ENCODE data around the gene GPR15. TPM values are rescaled to one million over a fixed set of nuclear protein-coding genes. Genes with fewer than 3 reads are reported as not detected.

The GPR15 gene
- total RNA-seq, 2 donors from 2014 or later = not detected

DNA sequence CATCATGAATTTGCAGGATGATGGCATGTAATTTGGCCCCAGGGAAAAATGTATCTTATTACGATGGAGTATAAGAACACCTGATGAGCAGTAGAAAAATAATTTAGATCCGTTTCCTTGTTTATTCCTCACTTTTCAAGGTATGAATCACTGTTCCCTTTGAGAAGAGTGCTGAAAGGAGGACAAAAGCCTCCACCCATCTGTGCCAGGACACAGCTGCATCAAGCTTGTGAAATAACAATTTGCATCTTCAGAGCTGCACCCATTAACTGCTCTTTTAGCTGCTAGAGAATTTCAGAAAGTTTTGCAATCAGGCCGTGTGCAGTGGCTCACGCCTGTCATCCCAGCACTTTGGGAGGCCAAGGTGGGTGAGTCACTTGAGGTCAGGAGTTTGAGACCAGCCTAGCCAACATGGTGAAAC lies 18.7 kb upstream of the GPR15 start:
- no peak for DNase-seq (ENCODE audit: low spot score)
- Histone ChIP-seq H3K36me3 (no peaks in the 10 kb centered on the region), H3K4me3 (no peak overlapping the region), H3K27ac (no peak overlapping the region), H3K4me1 (replicated peaks) (no peaks in the 10 kb centered on the region), H3K9me3 (no peaks in the 10 kb centered on the region), H3K27me3 (replicated peaks; ENCODE audit: insufficient read depth) (no peaks in the 10 kb centered on the region)
- intact Hi-C loops (cut with DNase I) = no loop called here
- 62% methylated on average over 4 of the region's 4 CpGs for WGBS
- TF ChIP-seq POLR2AphosphoS5 (IDR thresholded peaks at IDR 0.05) (no peak), POLR2A (IDR thresholded peaks at IDR 0.05) (no peak)
- TF ChIP-seq, protein P1, sequence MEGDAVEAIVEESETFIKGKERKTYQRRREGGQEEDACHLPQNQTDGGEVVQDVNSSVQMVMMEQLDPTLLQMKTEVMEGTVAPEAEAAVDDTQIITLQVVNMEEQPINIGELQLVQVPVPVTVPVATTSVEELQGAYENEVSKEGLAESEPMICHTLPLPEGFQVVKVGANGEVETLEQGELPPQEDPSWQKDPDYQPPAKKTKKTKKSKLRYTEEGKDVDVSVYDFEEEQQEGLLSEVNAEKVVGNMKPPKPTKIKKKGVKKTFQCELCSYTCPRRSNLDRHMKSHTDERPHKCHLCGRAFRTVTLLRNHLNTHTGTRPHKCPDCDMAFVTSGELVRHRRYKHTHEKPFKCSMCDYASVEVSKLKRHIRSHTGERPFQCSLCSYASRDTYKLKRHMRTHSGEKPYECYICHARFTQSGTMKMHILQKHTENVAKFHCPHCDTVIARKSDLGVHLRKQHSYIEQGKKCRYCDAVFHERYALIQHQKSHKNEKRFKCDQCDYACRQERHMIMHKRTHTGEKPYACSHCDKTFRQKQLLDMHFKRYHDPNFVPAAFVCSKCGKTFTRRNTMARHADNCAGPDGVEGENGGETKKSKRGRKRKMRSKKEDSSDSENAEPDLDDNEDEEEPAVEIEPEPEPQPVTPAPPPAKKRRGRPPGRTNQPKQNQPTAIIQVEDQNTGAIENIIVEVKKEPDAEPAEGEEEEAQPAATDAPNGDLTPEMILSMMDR (IDR thresholded peaks at IDR 0.05) = no peak

DNA sequence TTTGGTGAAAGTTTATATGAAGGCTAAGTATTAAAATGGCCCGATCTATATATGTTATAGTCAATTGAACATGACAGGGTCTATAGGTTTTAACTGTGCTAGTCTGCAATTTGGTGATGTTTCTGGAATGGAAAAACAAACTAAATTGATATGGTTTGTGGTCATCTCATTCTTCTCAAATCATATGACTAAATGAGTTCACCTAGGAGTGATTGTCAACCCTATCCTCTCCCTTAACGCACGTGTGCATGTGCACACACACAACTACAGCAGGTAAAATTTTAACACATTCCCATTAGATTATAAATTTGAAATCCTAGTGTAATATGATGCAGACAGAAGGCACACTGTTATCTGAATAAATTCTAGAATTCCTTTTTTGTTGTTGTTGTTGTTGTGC lies 18.0 kb upstream of the GPR15 start:
- Histone ChIP-seq H3K4me1 (replicated peaks) (no peaks in the 10 kb centered on the region), H3K9me3 (no peaks in the 10 kb centered on the region), H3K4me3 (no peak overlapping the region), H3K27me3 (replicated peaks; ENCODE audit: insufficient read depth) (no peaks in the 10 kb centered on the region), H3K27ac (no peak overlapping the region), H3K36me3 (no peaks in the 10 kb centered on the region)
- no peak for DNase-seq (ENCODE audit: low spot score)
- WGBS = 95% methylated on average over 3 of the region's 3 CpGs
- intact Hi-C loops (cut with DNase I) = no loop called here
- TF ChIP-seq, protein P1 (IDR thresholded peaks at IDR 0.05) = no peak
- TF ChIP-seq POLR2AphosphoS5 (IDR thresholded peaks at IDR 0.05) = no peak
- no peak for TF ChIP-seq POLR2A (IDR thresholded peaks at IDR 0.05)

DNA sequence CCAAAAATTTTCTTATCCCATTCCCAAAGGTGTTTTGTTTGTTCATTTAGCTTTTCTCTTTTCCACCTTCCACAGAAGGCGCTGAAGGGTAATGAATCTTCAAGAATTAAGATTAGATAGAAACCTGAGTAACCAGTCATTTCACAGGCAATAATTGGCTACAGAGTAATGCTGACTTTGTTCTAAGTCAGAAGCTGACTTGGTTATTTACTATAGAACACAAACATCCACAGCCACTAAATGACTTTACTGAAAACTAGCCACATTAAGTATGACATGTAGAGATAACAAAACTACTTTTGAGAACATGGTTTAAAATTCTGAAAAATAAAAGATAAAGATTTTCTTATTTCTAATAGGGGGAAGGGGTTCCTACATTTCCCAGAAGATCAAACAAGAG lies 16.8 kb upstream of the GPR15 start:
- Histone ChIP-seq H3K36me3 (no peaks in the 10 kb centered on the region), H3K27me3 (replicated peaks; ENCODE audit: insufficient read depth) (no peaks in the 10 kb centered on the region), H3K27ac (no peak overlapping the region), H3K9me3 (no peaks in the 10 kb centered on the region), H3K4me3 (no peak overlapping the region), H3K4me1 (replicated peaks) (no peaks in the 10 kb centered on the region)
- WGBS = 98% methylated on average over 1 of the region's 1 CpG
- TF ChIP-seq POLR2AphosphoS5 (IDR thresholded peaks at IDR 0.05) = no peak
- TF ChIP-seq POLR2A (IDR thresholded peaks at IDR 0.05) = no peak
- TF ChIP-seq, protein P1 (IDR thresholded peaks at IDR 0.05) = no peak
- no peak for DNase-seq (ENCODE audit: low spot score)
- intact Hi-C loops (cut with DNase I) = no loop called here

DNA sequence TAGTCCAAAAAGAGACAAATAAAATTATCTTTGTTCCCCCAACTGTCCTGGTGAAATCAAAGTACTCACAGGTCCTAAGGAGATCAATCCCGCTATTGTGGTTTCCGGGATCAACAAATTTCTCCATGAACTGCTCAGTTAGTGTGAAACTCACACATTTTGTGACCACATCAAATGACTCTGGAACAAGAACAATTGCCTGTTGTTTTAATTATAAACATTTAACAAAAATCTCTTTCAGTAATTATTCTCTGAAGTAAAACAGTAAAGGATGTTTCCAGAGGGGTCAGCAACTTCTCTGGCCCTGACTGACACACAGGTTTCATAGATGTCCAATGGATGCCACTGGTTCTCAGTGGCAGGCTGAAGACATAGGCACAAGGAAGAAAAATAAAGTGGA lies 13.0 kb upstream of the GPR15 start:
- no peak for DNase-seq (ENCODE audit: low spot score)
- no peaks in the 10 kb centered on the region for H3K36me3 ChIP-seq
- no peaks in the 10 kb centered on the region for H3K9me3 ChIP-seq
- no peaks in the 10 kb centered on the region for H3K27me3 ChIP-seq (replicated peaks; ENCODE audit: insufficient read depth)
- 94% methylated on average over 2 of the region's 2 CpGs for WGBS
- intact Hi-C loops (cut with DNase I) = no loop called here
- H3K27ac ChIP-seq = no peak overlapping the region
- H3K4me3 ChIP-seq = no peak overlapping the region
- TF ChIP-seq POLR2A (IDR thresholded peaks at IDR 0.05) = no peak
- TF ChIP-seq, protein P1 (IDR thresholded peaks at IDR 0.05) = no peak
- no peak for TF ChIP-seq POLR2AphosphoS5 (IDR thresholded peaks at IDR 0.05)
- H3K4me1 ChIP-seq (replicated peaks) = no peaks in the 10 kb centered on the region

DNA sequence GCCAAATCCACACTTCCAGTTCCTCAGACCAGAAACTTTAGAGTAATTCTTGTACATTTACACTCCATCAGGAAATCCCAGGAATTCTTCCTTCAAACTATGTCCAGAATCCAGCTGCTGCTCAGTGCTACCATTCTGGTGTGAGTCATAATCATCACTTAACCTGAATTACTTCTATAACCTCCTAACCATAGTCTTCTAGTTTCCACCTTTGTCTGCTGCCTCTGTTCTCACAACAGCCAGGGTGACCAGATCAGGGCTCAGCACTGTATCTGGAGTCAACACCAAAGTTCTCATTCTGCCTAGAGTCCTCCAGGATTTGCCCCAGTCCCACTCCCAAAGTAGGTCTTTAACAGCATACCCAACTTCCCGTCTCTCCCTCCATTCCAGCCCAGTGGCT lies 12.4 kb upstream of the GPR15 start:
- 97% methylated on average over 1 of the region's 1 CpG for WGBS
- no peak overlapping the region for H3K4me3 ChIP-seq
- no peaks in the 10 kb centered on the region for H3K36me3 ChIP-seq
- TF ChIP-seq POLR2A (IDR thresholded peaks at IDR 0.05) = no peak
- no peak for TF ChIP-seq POLR2AphosphoS5 (IDR thresholded peaks at IDR 0.05)
- TF ChIP-seq, protein P1 (IDR thresholded peaks at IDR 0.05) = no peak
- no peak overlapping the region for H3K27ac ChIP-seq
- intact Hi-C loops (cut with DNase I) = no loop called here
- no peak for DNase-seq (ENCODE audit: low spot score)
- no peaks in the 10 kb centered on the region for H3K27me3 ChIP-seq (replicated peaks; ENCODE audit: insufficient read depth)
- H3K4me1 ChIP-seq (replicated peaks) = no peaks in the 10 kb centered on the region
- H3K9me3 ChIP-seq = no peaks in the 10 kb centered on the region

Data from prostate gland (tissue), 2 donors.